HepG2 (cell line): Measurements from ENCODE around the gene EHD4. TPM values are rescaled to one million over a fixed set of nuclear protein-coding genes. Genes with fewer than 3 reads are reported as not detected.

Experiments
- AHDC1 ChIP-seq: sonication (generic); formaldehyde crosslinking; IDR thresholded peaks from 2 replicates; pipeline ENCODE4 v1.5.1; 2020; ENCODE audit warnings: mild to moderate bottlenecking, missing genetic modification reagents, borderline replicate concordance
- DNMT3B ChIP-seq: conservative IDR thresholded peaks from 2 replicates; pipeline ENCODE4 v1.6.1; 2016; ENCODE audit warnings: missing biosample characterization, control low read depth
- NFYC ChIP-seq: IDR thresholded peaks from 2 replicates; pipeline ENCODE4 v1.6.1; 2016; ENCODE audit warnings: missing genetic modification reagents, missing compliant biosample characterization
- PCBP1 ChIP-seq: fragments of 200-400 bp; formaldehyde crosslinking; IDR thresholded peaks from 2 replicates; pipeline ENCODE4 v1.6.1; 2017; ENCODE audit warnings: mild to moderate bottlenecking, low read depth, low read length, borderline replicate concordance
- REPIN1 ChIP-seq: sonication (generic); formaldehyde crosslinking; IDR thresholded peaks from 2 replicates; pipeline ENCODE4 v1.8.0; 2022; ENCODE audit warnings: missing genetic modification reagents, low read depth, mild to moderate bottlenecking, borderline replicate concordance
- RFX5 ChIP-seq: IDR thresholded peaks from 2 replicates; pipeline ENCODE4 v1.6.1; 2011; ENCODE audit warnings: low read depth, low read length, improper control_type of control experiment
- TMF1 ChIP-seq: sonication (generic); formaldehyde crosslinking; IDR thresholded peaks from 2 replicates; pipeline ENCODE4 v1.8.1; 2022; ENCODE audit warnings: low read depth, missing genetic modification reagents
- ZNF230 ChIP-seq: sonication (generic); formaldehyde crosslinking; IDR thresholded peaks from 2 replicates; pipeline ENCODE4 v1.4.0; 2020; ENCODE audit warnings: mild to moderate bottlenecking, missing genetic modification reagents
- ZNF552 ChIP-seq: sonication (generic); formaldehyde crosslinking; IDR thresholded peaks from 2 replicates; pipeline ENCODE4 v1.9.0; 2022; ENCODE audit warnings: missing genetic modification reagents, mild to moderate bottlenecking, borderline replicate concordance
- ZNF879 ChIP-seq: sonication (generic); formaldehyde crosslinking; IDR thresholded peaks from 2 replicates; pipeline ENCODE4 v1.8.1; 2023; ENCODE audit warnings: missing genetic modification reagents
- polyA plus RNA-seq, 8 experiments: library from polyadenylated mRNA; depleted of rRNA in 3 of 8; stranded (reverse) in 7 of 8; unstranded in 1 of 8; fragments of >200 nt; fragmentation: Illumina TruSeq in 4 of 8; extraction: Trizol in 4 of 8; gene quantifications; 2 replicates each; pipeline versions ENCODE4 v1.2.1 to v1.2.3, GENCODE V29; 2011 to 2016; ENCODE audit warnings: low read depth in 4 of 8, missing spikeins in 1 of 8, mixed read lengths in 1 of 8; ENCODE audit not compliant: insufficient read depth in 1 of 8
- total RNA-seq, 5 experiments: library from RNA; depleted of rRNA; stranded (reverse); fragments of >200 nt; fragmentation: Illumina TruSeq; extraction: Trizol; gene quantifications; 2 replicates each; pipeline ENCODE4 v1.2.3, GENCODE V29; 2016; ENCODE audit warnings: low read depth in 1 of 5
- TF ChIP-seq, protein P1 (sequence below): sonication (generic); formaldehyde crosslinking; IDR thresholded peaks from 2 replicates; pipeline ENCODE4 v1.8.0; 2022; ENCODE audit warnings: mild to moderate bottlenecking, missing genetic modification reagents, moderate library complexity
- TF ChIP-seq, protein P2 (sequence below): sonication (generic); formaldehyde crosslinking; IDR thresholded peaks from 2 replicates; pipeline ENCODE4 v1.5.0; 2020; ENCODE audit warnings: mild to moderate bottlenecking, missing genetic modification reagents
- TF ChIP-seq, protein P3 (sequence below): sonication (generic); formaldehyde crosslinking; IDR thresholded peaks from 2 replicates; pipeline ENCODE4 v1.4.0; 2020; ENCODE audit warnings: missing genetic modification reagents
- TF ChIP-seq, protein P4 (sequence below): sonication (generic); formaldehyde crosslinking; conservative IDR thresholded peaks from 2 replicates; pipeline ENCODE4 v1.4.0; 2020; ENCODE audit warnings: missing genetic modification reagents

EHD4 gene
- total and polyA plus RNA-seq, 2 of the 13 experiments (the other 11 are each of a cell fraction or from before 2014, with no cell fraction given): 3.1 to 4.8 TPM

DNA sequence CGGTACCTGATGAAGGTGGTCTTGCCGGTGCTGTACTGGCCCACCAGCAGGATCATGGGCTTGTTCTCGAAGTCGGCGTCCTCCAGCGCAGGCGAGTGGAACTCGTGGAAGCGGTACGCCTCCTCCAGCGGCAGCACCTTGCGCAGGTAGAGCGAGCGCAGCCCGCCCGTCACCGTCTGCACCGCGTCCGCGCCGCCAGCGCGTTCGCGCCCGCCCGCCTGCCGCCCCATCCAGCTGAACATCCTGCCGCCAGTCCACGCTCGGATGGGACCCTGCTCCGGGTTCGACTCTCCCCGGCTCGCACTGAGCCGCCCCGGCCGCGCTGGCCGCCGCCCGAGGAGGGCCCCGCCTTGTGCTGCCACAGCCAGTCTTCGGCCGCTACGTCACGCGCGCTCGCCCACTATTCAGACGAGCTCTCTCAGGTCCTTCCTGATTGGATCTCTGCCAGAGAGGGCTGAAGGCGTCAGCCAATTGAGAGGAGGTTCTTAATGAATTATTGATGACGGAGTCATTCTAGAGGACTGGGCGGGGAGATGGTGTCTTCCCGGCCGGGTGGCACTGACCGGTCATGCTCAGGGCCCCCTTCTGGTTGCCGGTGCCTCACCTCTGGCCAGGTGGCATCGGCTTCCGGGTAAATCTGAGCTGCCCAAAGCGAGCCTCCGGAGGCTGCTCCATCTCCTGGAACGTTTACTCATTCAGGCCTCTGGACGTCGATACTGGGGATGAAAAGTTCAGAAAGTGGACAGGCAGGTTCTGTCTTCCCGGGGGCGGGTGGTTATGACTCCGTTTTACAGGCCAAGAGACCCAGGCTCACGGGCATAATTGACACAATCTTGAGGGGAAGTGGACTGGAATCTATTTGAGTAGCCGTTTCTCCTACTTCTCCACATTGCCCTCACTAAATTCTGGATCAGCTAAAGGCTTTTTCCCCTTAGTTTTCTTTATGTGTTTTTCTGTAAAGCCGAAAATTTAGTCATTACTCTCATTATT, at the start of gene EHD4 (continued):
- TF ChIP-seq AHDC1 (CRISPR knock-in tag) (no peak), RFX5 (peak; percentile 76), NFYC (peak; percentile 92), TMF1 (CRISPR knock-in tag) (peak; percentile 75; the same call in 1 of the 2 replicates), PCBP1 (no peak), ZNF230 (CRISPR knock-in tag) (peak; percentile 74; the same call in 1 of the 2 replicates), ZNF879 (CRISPR knock-in tag) (no peak), ZNF552 (CRISPR knock-in tag) (no peak; the same call in 1 of the 2 replicates), REPIN1 (CRISPR knock-in tag) (no peak), DNMT3B (CRISPR knock-in tag) (no peak)
- TF ChIP-seq, protein P1, sequence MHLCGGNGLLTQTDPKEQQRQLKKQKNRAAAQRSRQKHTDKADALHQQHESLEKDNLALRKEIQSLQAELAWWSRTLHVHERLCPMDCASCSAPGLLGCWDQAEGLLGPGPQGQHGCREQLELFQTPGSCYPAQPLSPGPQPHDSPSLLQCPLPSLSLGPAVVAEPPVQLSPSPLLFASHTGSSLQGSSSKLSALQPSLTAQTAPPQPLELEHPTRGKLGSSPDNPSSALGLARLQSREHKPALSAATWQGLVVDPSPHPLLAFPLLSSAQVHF (CRISPR knock-in tag): no peak
- TF ChIP-seq, protein P2, sequence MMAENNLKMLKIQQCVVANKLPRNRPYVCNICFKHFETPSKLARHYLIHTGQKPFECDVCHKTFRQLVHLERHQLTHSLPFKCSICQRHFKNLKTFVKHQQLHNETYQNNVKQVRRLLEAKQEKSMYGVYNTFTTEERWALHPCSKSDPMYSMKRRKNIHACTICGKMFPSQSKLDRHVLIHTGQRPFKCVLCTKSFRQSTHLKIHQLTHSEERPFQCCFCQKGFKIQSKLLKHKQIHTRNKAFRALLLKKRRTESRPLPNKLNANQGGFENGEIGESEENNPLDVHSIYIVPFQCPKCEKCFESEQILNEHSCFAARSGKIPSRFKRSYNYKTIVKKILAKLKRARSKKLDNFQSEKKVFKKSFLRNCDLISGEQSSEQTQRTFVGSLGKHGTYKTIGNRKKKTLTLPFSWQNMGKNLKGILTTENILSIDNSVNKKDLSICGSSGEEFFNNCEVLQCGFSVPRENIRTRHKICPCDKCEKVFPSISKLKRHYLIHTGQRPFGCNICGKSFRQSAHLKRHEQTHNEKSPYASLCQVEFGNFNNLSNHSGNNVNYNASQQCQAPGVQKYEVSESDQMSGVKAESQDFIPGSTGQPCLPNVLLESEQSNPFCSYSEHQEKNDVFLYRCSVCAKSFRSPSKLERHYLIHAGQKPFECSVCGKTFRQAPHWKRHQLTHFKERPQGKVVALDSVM (CRISPR knock-in tag): no peak
- TF ChIP-seq, protein P3, sequence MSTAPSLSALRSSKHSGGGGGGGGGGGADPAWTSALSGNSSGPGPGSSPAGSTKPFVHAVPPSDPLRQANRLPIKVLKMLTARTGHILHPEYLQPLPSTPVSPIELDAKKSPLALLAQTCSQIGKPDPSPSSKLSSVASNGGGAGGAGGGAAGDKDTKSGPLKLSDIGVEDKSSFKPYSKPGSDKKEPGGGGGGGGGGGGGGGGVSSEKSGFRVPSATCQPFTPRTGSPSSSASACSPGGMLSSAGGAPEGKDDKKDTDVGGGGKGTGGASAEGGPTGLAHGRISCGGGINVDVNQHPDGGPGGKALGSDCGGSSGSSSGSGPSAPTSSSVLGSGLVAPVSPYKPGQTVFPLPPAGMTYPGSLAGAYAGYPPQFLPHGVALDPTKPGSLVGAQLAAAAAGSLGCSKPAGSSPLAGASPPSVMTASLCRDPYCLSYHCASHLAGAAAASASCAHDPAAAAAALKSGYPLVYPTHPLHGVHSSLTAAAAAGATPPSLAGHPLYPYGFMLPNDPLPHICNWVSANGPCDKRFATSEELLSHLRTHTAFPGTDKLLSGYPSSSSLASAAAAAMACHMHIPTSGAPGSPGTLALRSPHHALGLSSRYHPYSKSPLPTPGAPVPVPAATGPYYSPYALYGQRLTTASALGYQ (CRISPR knock-in tag): no peak
- TF ChIP-seq, protein P4, sequence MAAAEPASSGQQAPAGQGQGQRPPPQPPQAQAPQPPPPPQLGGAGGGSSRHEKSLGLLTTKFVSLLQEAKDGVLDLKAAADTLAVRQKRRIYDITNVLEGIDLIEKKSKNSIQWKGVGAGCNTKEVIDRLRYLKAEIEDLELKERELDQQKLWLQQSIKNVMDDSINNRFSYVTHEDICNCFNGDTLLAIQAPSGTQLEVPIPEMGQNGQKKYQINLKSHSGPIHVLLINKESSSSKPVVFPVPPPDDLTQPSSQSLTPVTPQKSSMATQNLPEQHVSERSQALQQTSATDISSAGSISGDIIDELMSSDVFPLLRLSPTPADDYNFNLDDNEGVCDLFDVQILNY (CRISPR knock-in tag): 0 out of 2 replicates have a peak, but pooled peaks have one; percentile 37
